Calu3 (cell line): ENCODE results near the gene PLA2G4A. TPM values are rescaled to one million over a fixed set of nuclear protein-coding genes. Genes with fewer than 3 reads are reported as not detected.

Experiments
- BruUV-seq: library from RNA; stranded (reverse); fragments of 400-500 nt; replicated peaks from 2 replicates; lab custom pipeline; 2021; lab: Mats Ljungman, UMichigan
- CTCF ChIA-PET: fragments of 300-600 bp; sonication (Branson Sonifier 250); formaldehyde crosslinking; loops from one replicate; lab custom pipeline; 2022; ENCODE audit warnings: antibody characterized with exemption; lab: Charles Lee
- DNase-seq: peaks from one replicate; pipeline ENCODE4 v3.0.0; 2022
- H3K27ac Mint-ChIP-seq: one replicate; pipeline ENCODE4 v1.8.0; 2022; ENCODE audit warnings: mixed read lengths; ENCODE audit not compliant: unreplicated experiment
- H3K27me3 Mint-ChIP-seq: one replicate; pipeline ENCODE4 v1.8.0; 2022; ENCODE audit warnings: mixed read lengths; ENCODE audit not compliant: unreplicated experiment
- H3K36me3 Mint-ChIP-seq: one replicate; pipeline ENCODE4 v1.8.0; 2022; ENCODE audit warnings: mild to moderate bottlenecking, moderate library complexity, mixed read lengths; ENCODE audit not compliant: insufficient read depth, unreplicated experiment
- H3K4me1 Mint-ChIP-seq: one replicate; pipeline ENCODE4 v1.8.0; 2022; ENCODE audit warnings: mild to moderate bottlenecking, low read depth, mixed read lengths; ENCODE audit not compliant: unreplicated experiment
- H3K4me3 Mint-ChIP-seq: one replicate; pipeline ENCODE4 v1.8.0; 2022; ENCODE audit warnings: mild to moderate bottlenecking, low read depth, moderate library complexity, mixed read lengths; ENCODE audit not compliant: unreplicated experiment
- H3K9me3 Mint-ChIP-seq: one replicate; pipeline ENCODE4 v1.8.0; 2022; ENCODE audit warnings: low read depth, mixed read lengths; ENCODE audit not compliant: unreplicated experiment
- intact Hi-C: fragments of 100-400 bp; cut with micrococcal nuclease; formaldehyde crosslinking; loops from one replicate; pipeline ENCODE4 v1.10.0; 2022; ENCODE audit not compliant: unreplicated experiment
- total RNA-seq: library from RNA; stranded (reverse); gene quantifications from 2 replicates; pipeline ENCODE4 v1.2.3, GENCODE V29; 2022
- TF ChIP-seq, protein P1 (sequence below): fragments of 200-600 bp; IDR thresholded peaks from one replicate; pipeline ENCODE4 v1.8.0; 2022; ENCODE audit warnings: antibody characterized with exemption; ENCODE audit not compliant: unreplicated experiment

Gene PLA2G4A
- total RNA-seq, 1 experiment from 2014 or later: 36.0 TPM

- intact Hi-C loops: no loop called here
- TF ChIP-seq, protein P1, sequence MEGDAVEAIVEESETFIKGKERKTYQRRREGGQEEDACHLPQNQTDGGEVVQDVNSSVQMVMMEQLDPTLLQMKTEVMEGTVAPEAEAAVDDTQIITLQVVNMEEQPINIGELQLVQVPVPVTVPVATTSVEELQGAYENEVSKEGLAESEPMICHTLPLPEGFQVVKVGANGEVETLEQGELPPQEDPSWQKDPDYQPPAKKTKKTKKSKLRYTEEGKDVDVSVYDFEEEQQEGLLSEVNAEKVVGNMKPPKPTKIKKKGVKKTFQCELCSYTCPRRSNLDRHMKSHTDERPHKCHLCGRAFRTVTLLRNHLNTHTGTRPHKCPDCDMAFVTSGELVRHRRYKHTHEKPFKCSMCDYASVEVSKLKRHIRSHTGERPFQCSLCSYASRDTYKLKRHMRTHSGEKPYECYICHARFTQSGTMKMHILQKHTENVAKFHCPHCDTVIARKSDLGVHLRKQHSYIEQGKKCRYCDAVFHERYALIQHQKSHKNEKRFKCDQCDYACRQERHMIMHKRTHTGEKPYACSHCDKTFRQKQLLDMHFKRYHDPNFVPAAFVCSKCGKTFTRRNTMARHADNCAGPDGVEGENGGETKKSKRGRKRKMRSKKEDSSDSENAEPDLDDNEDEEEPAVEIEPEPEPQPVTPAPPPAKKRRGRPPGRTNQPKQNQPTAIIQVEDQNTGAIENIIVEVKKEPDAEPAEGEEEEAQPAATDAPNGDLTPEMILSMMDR: no peak
- H3K4me3 Mint-ChIP-seq: no peak overlapping the region
- peaks cover 5% of the 10 kb centered on the region for H3K36me3 Mint-ChIP-seq
- CTCF ChIA-PET: no interaction called here
- no TSS peak for BruUV-seq
- DNase-seq: no peak
- peaks cover 44% of the 10 kb centered on the region for H3K4me1 Mint-ChIP-seq
- no peaks in the 10 kb centered on the region for H3K9me3 Mint-ChIP-seq
- no peak overlapping the region for H3K27ac Mint-ChIP-seq
- H3K27me3 Mint-ChIP-seq: no peaks in the 10 kb centered on the region
These were observed 151.7 kb downstream of the PLA2G4A start for GRCh38 chr1:186980400-186980799.

GRCh38 chr1:186982116-186982515 lies 153.4 kb downstream of the PLA2G4A start:
- DNase-seq: no peak
- Mint-ChIP-seq H3K9me3 (no peaks in the 10 kb centered on the region), H3K4me1 (peaks cover 37% of the 10 kb centered on the region), H3K27me3 (no peaks in the 10 kb centered on the region), H3K36me3 (peaks cover 5% of the 10 kb centered on the region), H3K4me3 (no peak overlapping the region), H3K27ac (peak overlapping the region; percentile 48)
- TF ChIP-seq, protein P1: no peak
- BruUV-seq: no TSS peak
- intact Hi-C loops: no loop called here
- CTCF ChIA-PET: no interaction called here

DNA sequence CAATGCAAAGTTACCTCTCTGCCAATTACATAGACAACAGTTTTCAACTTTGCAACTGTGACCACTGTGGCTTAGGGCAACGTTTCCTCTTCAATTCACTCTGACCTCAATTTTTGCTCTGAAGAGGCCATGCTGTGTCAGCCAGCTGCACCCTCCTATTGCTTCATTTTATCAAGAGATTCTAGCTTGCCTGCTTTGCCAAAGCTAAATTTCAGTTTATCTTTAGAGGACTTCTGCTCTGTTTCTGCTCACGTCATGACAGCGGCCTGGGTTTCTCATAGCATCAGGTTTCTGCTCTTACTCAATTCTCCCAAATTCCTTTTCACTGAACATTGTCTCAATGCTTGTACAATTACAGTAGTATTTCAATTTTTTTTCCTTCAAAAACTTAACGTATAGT lies 154.6 kb downstream of the PLA2G4A start:
- Mint-ChIP-seq H3K27me3 (no peaks in the 10 kb centered on the region), H3K36me3 (peaks cover 5% of the 10 kb centered on the region), H3K27ac (no peak overlapping the region), H3K4me3 (no peak overlapping the region), H3K4me1 (peaks cover 25% of the 10 kb centered on the region), H3K9me3 (no peaks in the 10 kb centered on the region)
- CTCF ChIA-PET: interaction anchor here (1.2 kb wide), 1 partner anchor 66 kb away, joined by 9 read pairs; no protein-coding TSS in a partner anchor
- TF ChIP-seq, protein P1: no peak
- no peak for DNase-seq
- intact Hi-C loops: no loop called here
- BruUV-seq: no TSS peak

DNA sequence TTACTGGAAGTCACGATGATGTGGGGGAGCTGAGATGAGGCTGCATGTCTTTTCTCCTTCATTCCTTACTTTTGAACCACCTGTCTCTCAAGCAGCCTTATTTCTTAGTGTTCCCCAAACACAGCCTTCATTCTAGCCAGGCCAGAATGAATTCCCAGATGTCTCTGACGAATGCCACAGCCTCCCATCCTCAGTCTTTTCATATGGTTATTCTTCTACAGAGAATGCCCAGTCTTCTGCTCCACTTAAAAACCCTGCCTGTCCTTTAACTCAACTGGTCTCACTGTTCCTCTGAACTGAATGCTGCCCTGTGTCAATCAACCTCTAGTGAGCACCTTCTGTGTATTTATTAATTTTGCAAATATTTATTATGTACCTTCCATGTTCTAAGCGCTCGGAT lies 156.2 kb downstream of the PLA2G4A start:
- BruUV-seq: no TSS peak
- H3K27me3 Mint-ChIP-seq: no peaks in the 10 kb centered on the region
- peaks cover 3% of the 10 kb centered on the region for H3K36me3 Mint-ChIP-seq
- H3K9me3 Mint-ChIP-seq: no peaks in the 10 kb centered on the region
- TF ChIP-seq, protein P1: no peak
- intact Hi-C loops: loop anchor here (5.0 kb wide), 1 partner anchor 178 kb away; no protein-coding TSS in a partner anchor
- no peak overlapping the region for H3K4me3 Mint-ChIP-seq
- H3K27ac Mint-ChIP-seq: no peak overlapping the region
- CTCF ChIA-PET: interaction anchor here (0.6 to 1.1 kb wide), 3 partner anchors 68 to 379 kb away, joined by 3 to 6 read pairs (median 5); no protein-coding TSS in a partner anchor
- H3K4me1 Mint-ChIP-seq: peaks cover 19% of the 10 kb centered on the region
- no peak for DNase-seq
